Activated CD8-positive, alpha-beta memory T cell treated with anti-CD3 and anti-CD28 coated beads, Interleukin-2, amount 50 U/mL, for 48 hours (primary cell): ENCODE measurements around the gene CCT6B.
"Not testable (repeated sequence)": the region's sequence is repeated elsewhere in the genome, so short reads cannot be mapped to it uniquely, and the experiment has no call there.

Source experiments
- DNase-seq: peaks from one replicate; pipeline ENCODE4 v3.0.0-alpha.2; 2020

Gene CCT6B

GRCh38 chr17:34961093-34961911 lies at the start of gene CCT6B, which contains the start of gene ZNF830:
TSS of gene CCT6B (minus strand) at chr17:34961460. CDS start at chr17:34961393, 67 bp downstream.
TSS of gene ZNF830 (plus strand) at chr17:34961540. CDS start at chr17:34961567, 27 bp downstream.
- DNase-seq, result peak; percentile 92

GRCh38 chr17:35010093-35010492 lies 48.8 kb upstream of the CCT6B start:
- DNase-seq, result no peak

GRCh38 chr17:35006961-35007360 lies 45.7 kb upstream of the CCT6B start:
- DNase-seq, result no peak

- DNase-seq, result no peak
Observed at GRCh38 chr17:35006345-35006744, 45.1 kb upstream of the CCT6B start.

GRCh38 chr17:35003778-35004177 lies 42.5 kb upstream of the CCT6B start:
- no peak for DNase-seq

- no peak for DNase-seq
Observed at GRCh38 chr17:35002876-35003551, 41.8 kb upstream of the CCT6B start.

GRCh38 chr17:35001549-35001948 lies 40.3 kb upstream of the CCT6B start:
- DNase-seq, result no peak

- not testable (repeated sequence) for DNase-seq
Observed at GRCh38 chr17:35000965-35001364, 39.7 kb upstream of the CCT6B start.

- DNase-seq, result no peak
Observed at GRCh38 chr17:34999456-34999855, 38.2 kb upstream of the CCT6B start.

- DNase-seq, result peak; percentile 85
Observed at GRCh38 chr17:34998205-34998604, 36.9 kb upstream of the CCT6B start.

- no peak for DNase-seq
Observed at GRCh38 chr17:34997355-34997862, 36.1 kb upstream of the CCT6B start.

GRCh38 chr17:34996422-34997285 lies 35.4 kb upstream of the CCT6B start:
- no peak for DNase-seq

- no peak for DNase-seq
Observed at GRCh38 chr17:34993031-34993430, 31.8 kb upstream of the CCT6B start.

GRCh38 chr17:34991606-34992005 lies 30.3 kb upstream of the CCT6B start:
- DNase-seq, result no peak

- no peak for DNase-seq
Observed at GRCh38 chr17:34990921-34991365, 29.7 kb upstream of the CCT6B start.

- DNase-seq, result no peak
Observed at GRCh38 chr17:34989473-34989872, 28.2 kb upstream of the CCT6B start.

- no peak for DNase-seq
Observed at GRCh38 chr17:34988644-34989043, 27.4 kb upstream of the CCT6B start.

- DNase-seq, result no peak
Observed at GRCh38 chr17:34987232-34987631, 26.0 kb upstream of the CCT6B start.

GRCh38 chr17:34981538-34982241 lies 20.4 kb upstream of the CCT6B start:
- no peak for DNase-seq

GRCh38 chr17:34980681-34981537 lies 19.6 kb upstream of the CCT6B start:
- no peak for DNase-seq

GRCh38 chr17:34980353-34980680 lies 19.1 kb upstream of the CCT6B start, which contains the start of gene LIG3:
TSS of gene LIG3 (plus strand) at chr17:34980512. CDS start at chr17:34983006, 2,494 bp downstream.
- peak; percentile 97 for DNase-seq
